Keratinocyte (primary cell): Measurements from ENCODE around the gene ZNF710. TPM values are rescaled to one million over a fixed set of nuclear protein-coding genes. Genes with fewer than 3 reads are reported as not detected.

Source experiments
- DNase-seq: peaks from one replicate; pipeline ENCODE4 v3.0.0-alpha.2; 2011; ENCODE audit warnings: low read depth, missing footprints, low spot score
- FAIRE-seq: peaks from 2 replicates; lab custom pipeline; 2011; peaks lifted over from hg19 to GRCh38; lab: Jason Lieb, UNC
- H2AFZ ChIP-seq: 2 replicates; pipeline ENCODE4 v1.6.0; 2012; ENCODE audit warnings: low read length, control low read depth, inconsistent platforms; ENCODE audit not compliant: control insufficient read depth
- H3K27ac ChIP-seq: 2 replicates; pipeline ENCODE4 v1.5.1; 2011; ENCODE audit warnings: low read length; ENCODE audit not compliant: control insufficient read depth, insufficient read depth
- H3K27me3 ChIP-seq: 3 replicates; pipeline ENCODE4 v1.6.0; 2011; ENCODE audit warnings: low read length; ENCODE audit not compliant: control insufficient read depth, insufficient read depth; ENCODE audit errors: extremely low read depth
- H3K36me3 ChIP-seq, 2 experiments: 2 replicates in 1 of 2; 3 replicates in 1 of 2; pipeline ENCODE4 v1.5.1; 2011; ENCODE audit warnings: low read length in 2 of 2, mild to moderate bottlenecking in 1 of 2; ENCODE audit not compliant: control insufficient read depth in 2 of 2, insufficient read depth in 2 of 2; ENCODE audit errors: extremely low read depth in 1 of 2
- H3K4me1 ChIP-seq: 3 replicates; pipeline ENCODE4 v1.5.1; 2011; ENCODE audit warnings: low read length; ENCODE audit not compliant: control insufficient read depth, insufficient read depth; ENCODE audit errors: extremely low read depth
- H3K4me2 ChIP-seq: 3 replicates; pipeline ENCODE4 v1.6.0; 2011; ENCODE audit warnings: low read depth, low read length; ENCODE audit not compliant: control insufficient read depth, insufficient read depth; ENCODE audit errors: extremely low read depth
- H3K4me3 ChIP-seq, 3 experiments: fragments of 200-600 bp in 1 of 3; sonication (generic) in 1 of 3; 2 replicates in 2 of 3; 3 replicates in 1 of 3; pipeline ENCODE4 v1.5.1; 2011 to 2016; ENCODE audit warnings: low read length in 3 of 3, mild to moderate bottlenecking in 3 of 3, control low read depth in 2 of 3, inconsistent platforms in 1 of 3, low read depth in 1 of 3, mixed read lengths in 1 of 3, mixed run types in 1 of 3, moderate library complexity in 1 of 3; ENCODE audit not compliant: control insufficient read depth in 2 of 3, insufficient read depth in 2 of 3; ENCODE audit errors: extremely low read depth in 1 of 3
- H3K79me2 ChIP-seq: 2 replicates; pipeline ENCODE4 v1.6.0; 2012; ENCODE audit warnings: low read length; ENCODE audit not compliant: control insufficient read depth, insufficient read depth
- H3K9ac ChIP-seq: 3 replicates; pipeline ENCODE4 v1.6.0; 2011; ENCODE audit warnings: low read length; ENCODE audit not compliant: control insufficient read depth, insufficient read depth; ENCODE audit errors: extremely low read depth
- H3K9me1 ChIP-seq: 3 replicates; pipeline ENCODE4 v1.6.0; 2011; ENCODE audit warnings: low read length; ENCODE audit not compliant: control insufficient read depth, insufficient read depth; ENCODE audit errors: extremely low read depth
- H3K9me3 ChIP-seq: 2 replicates; pipeline ENCODE4 v1.5.1; 2012; ENCODE audit warnings: low read depth, low read length; ENCODE audit not compliant: control insufficient read depth
- H4K20me1 ChIP-seq: 3 replicates; pipeline ENCODE4 v1.6.0; 2011; ENCODE audit warnings: low read length; ENCODE audit not compliant: control insufficient read depth, insufficient read depth; ENCODE audit errors: extremely low read depth
- EZH2 ChIP-seq: IDR thresholded peaks from one replicate; pipeline ENCODE4 v1.6.1; 2012; ENCODE audit warnings: inconsistent platforms, mild to moderate bottlenecking, low read length, moderate library complexity
- dilution Hi-C: fragments of 300-500 bp; cut with MboI; formaldehyde crosslinking; loops from one replicate; pipeline ENCODE4 v1.7.0; 2020; ENCODE audit warnings: low sequenced_read_pairs; ENCODE audit not compliant: extremely low pct_ligation_motif_present
- polyA plus RNA-seq, 5 experiments: library from polyadenylated mRNA; depleted of rRNA in 3 of 5; stranded (reverse) in 3 of 5; stranded (forward) in 1 of 5; unstranded in 1 of 5; fragments of >200 nt; gene quantifications; 1 replicate in 1 of 5; 2 replicates in 3 of 5; 3 replicates in 1 of 5; pipeline versions ENCODE4 v1.2.1 to v1.2.3, GENCODE V29; 2011 to 2012; ENCODE audit warnings: missing spikeins in 2 of 5, low read depth in 1 of 5, low replicate concordance in 1 of 5
- TF ChIP-seq, protein P1 (sequence below), 3 experiments: IDR thresholded peaks in 1 of 3; conservative IDR thresholded peaks in 1 of 3; optimal IDR thresholded peaks in 1 of 3; 2 replicates in 2 of 3; 3 replicates in 1 of 3; pipeline versions ENCODE3 to v1.5.1; 2011; ENCODE audit warnings: low read length in 3 of 3, mild to moderate bottlenecking in 3 of 3, moderate library complexity in 2 of 3, control low read depth in 1 of 3, inconsistent platforms in 1 of 3; ENCODE audit not compliant: insufficient read depth in 2 of 3; ENCODE audit errors: extremely low read depth in 1 of 3

ZNF710 gene
- polyA plus RNA-seq, 1 donor (not counting 4 experiments of a cell fraction or from before 2014, with no cell fraction given), result 4.5 TPM

DNA sequence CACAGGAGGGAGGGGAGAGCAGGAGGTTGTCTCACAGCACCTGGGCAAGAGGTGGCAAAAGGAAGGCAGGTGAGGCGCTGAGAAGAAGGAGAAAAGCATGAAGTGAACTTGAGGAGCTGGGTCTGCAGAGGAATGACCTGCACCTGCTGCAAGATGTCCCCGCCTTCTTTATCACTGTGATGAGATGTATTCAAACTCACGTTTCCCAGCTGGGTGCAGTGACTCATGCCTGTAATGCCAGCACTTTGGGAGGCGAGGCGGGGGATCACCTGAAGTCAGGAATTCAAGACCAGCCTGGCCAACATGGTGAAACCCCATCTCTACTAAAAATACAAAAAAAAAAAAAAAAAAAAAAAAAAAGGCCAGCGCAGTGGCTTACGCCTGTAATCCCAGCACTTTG, 22.2 kb upstream of the ZNF710 start:
- no peaks in the 10 kb centered on the region for H3K36me3 ChIP-seq
- no peak for TF ChIP-seq EZH2
- TF ChIP-seq, protein P1, sequence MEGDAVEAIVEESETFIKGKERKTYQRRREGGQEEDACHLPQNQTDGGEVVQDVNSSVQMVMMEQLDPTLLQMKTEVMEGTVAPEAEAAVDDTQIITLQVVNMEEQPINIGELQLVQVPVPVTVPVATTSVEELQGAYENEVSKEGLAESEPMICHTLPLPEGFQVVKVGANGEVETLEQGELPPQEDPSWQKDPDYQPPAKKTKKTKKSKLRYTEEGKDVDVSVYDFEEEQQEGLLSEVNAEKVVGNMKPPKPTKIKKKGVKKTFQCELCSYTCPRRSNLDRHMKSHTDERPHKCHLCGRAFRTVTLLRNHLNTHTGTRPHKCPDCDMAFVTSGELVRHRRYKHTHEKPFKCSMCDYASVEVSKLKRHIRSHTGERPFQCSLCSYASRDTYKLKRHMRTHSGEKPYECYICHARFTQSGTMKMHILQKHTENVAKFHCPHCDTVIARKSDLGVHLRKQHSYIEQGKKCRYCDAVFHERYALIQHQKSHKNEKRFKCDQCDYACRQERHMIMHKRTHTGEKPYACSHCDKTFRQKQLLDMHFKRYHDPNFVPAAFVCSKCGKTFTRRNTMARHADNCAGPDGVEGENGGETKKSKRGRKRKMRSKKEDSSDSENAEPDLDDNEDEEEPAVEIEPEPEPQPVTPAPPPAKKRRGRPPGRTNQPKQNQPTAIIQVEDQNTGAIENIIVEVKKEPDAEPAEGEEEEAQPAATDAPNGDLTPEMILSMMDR (optimal IDR thresholded peaks at IDR 0.05 in 1 of 3, IDR thresholded peaks at IDR 0.05 in 1 of 3, conservative IDR thresholded peaks at IDR 0.05 in 1 of 3; ENCODE audit: extremely low read depth in 1 of 3, insufficient read depth in 2 of 3, low read length in 3 of 3), result no peak
- no peaks in the 10 kb centered on the region for H3K9me3 ChIP-seq
- H3K9me1 ChIP-seq, result no peaks in the 10 kb centered on the region
- FAIRE-seq (no peak), DNase-seq (no peak)
- H3K79me2 ChIP-seq, result no peaks in the 10 kb centered on the region
- H3K9ac ChIP-seq, result no peak overlapping the region
- no peak overlapping the region for H3K4me2 ChIP-seq
- no peaks in the 10 kb centered on the region for H3K4me1 ChIP-seq
- no peaks in the 10 kb centered on the region for H4K20me1 ChIP-seq
- no peak overlapping the region for H2AFZ ChIP-seq
- dilution Hi-C loops, result no loop called here
- H3K4me3 ChIP-seq, result no peak overlapping the region
- H3K27ac ChIP-seq, result no peak overlapping the region
- H3K27me3 ChIP-seq, result no peaks in the 10 kb centered on the region

DNA sequence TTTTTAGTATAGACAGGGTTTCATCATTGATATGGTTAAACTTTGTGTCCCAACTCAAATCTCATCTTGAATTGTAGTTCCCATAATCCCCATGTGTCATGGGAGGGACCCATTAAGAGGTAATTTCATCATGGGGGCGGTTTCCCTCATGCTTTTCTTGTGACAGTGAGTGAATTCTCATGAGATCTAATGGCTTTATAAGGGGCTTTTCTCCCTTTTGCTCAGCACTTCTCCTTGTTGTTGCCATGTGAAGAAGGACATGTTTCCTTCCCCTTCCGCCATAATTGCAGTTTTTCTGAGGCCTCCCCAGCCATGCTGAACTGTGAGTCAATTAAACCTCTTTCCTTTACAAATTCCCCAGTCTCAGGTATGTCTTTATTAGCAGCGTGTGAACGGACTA, 20.2 kb upstream of the ZNF710 start:
- dilution Hi-C loops, result no loop called here
- FAIRE-seq (no peak), DNase-seq (no peak)
- no peak overlapping the region for H3K9ac ChIP-seq
- no peak overlapping the region for H2AFZ ChIP-seq
- H3K4me3 ChIP-seq, result no peak overlapping the region
- no peaks in the 10 kb centered on the region for H3K79me2 ChIP-seq
- H3K4me1 ChIP-seq, result no peaks in the 10 kb centered on the region
- H3K27me3 ChIP-seq, result no peaks in the 10 kb centered on the region
- H3K9me1 ChIP-seq, result no peaks in the 10 kb centered on the region
- no peak for TF ChIP-seq EZH2
- TF ChIP-seq, protein P1 (optimal IDR thresholded peaks at IDR 0.05 in 1 of 3, IDR thresholded peaks at IDR 0.05 in 1 of 3, conservative IDR thresholded peaks at IDR 0.05 in 1 of 3; ENCODE audit: extremely low read depth in 1 of 3, insufficient read depth in 2 of 3, low read length in 3 of 3), result no peak
- no peak overlapping the region for H3K4me2 ChIP-seq
- H3K36me3 ChIP-seq, result no peaks in the 10 kb centered on the region
- H4K20me1 ChIP-seq, result no peaks in the 10 kb centered on the region
- no peaks in the 10 kb centered on the region for H3K9me3 ChIP-seq
- H3K27ac ChIP-seq, result no peak overlapping the region
